ENCODE measurements around the gene IGFBP1. TPM values are rescaled to one million over a fixed set of nuclear protein-coding genes. Genes with fewer than 3 reads are reported as not detected.

Gene IGFBP1
- total RNA-seq, 2 donors from 2014 or later, result not detected

- peak; percentile 20 for TF ChIP-seq CTCF (IDR thresholded peaks at IDR 0.05)
- DNase-seq (ENCODE audit: low spot score), result no peak
- Histone ChIP-seq H3K27me3 (replicated peaks; ENCODE audit: insufficient read depth) (no peaks in the 10 kb centered on the region), H3K9me3 (no peaks in the 10 kb centered on the region), H3K4me1 (ENCODE audit: control insufficient read depth in 1 of 2, low read depth in 2 of 2) (peaks cover 8 to 45% of the 10 kb centered on the region in 2 donors), H3K4me3 (no peak overlapping the region), H3K36me3 (no peaks in the 10 kb centered on the region), H3K27ac (no peak overlapping the region)
- peak; percentile 42 for ATAC-seq (ENCODE audit: insufficient number of reproducible peaks, low FRiP score, low read depth)
Measured at GRCh38 chr7:45924283-45924682, 36.0 kb downstream of the IGFBP1 start.

GRCh38 chr7:45927721-45928120, 39.4 kb downstream of the IGFBP1 start:
- Histone ChIP-seq H3K4me1 (ENCODE audit: control insufficient read depth in 1 of 2, low read depth in 2 of 2) (peaks cover 3 to 21% of the 10 kb centered on the region in 2 donors), H3K27me3 (replicated peaks; ENCODE audit: insufficient read depth) (no peaks in the 10 kb centered on the region), H3K9me3 (no peaks in the 10 kb centered on the region), H3K4me3 (no peak overlapping the region), H3K36me3 (no peaks in the 10 kb centered on the region), H3K27ac (no peak overlapping the region)
- ATAC-seq (ENCODE audit: insufficient number of reproducible peaks, low FRiP score, low read depth) (no peak), DNase-seq (ENCODE audit: low spot score) (no peak)
- no peak for TF ChIP-seq CTCF (IDR thresholded peaks at IDR 0.05)

- no peak for TF ChIP-seq CTCF (IDR thresholded peaks at IDR 0.05)
- no peak overlapping the region for H3K4me3 ChIP-seq
- H3K27me3 ChIP-seq (replicated peaks; ENCODE audit: insufficient read depth), result no peaks in the 10 kb centered on the region
- H3K9me3 ChIP-seq, result no peaks in the 10 kb centered on the region
- no peak overlapping the region for H3K27ac ChIP-seq
- ATAC-seq (ENCODE audit: insufficient number of reproducible peaks, low FRiP score, low read depth) (no peak), DNase-seq (ENCODE audit: low spot score) (no peak)
- H3K36me3 ChIP-seq, result no peaks in the 10 kb centered on the region
- H3K4me1 ChIP-seq (ENCODE audit: control insufficient read depth in 1 of 2, low read depth in 2 of 2), result no peaks in the 10 kb centered on the region
Measured at GRCh38 chr7:45930967-45931366, 42.7 kb downstream of the IGFBP1 start.

GRCh38 chr7:45937301-45937700, 49.0 kb downstream of the IGFBP1 start:
- H3K9me3 ChIP-seq, result no peaks in the 10 kb centered on the region
- ATAC-seq (ENCODE audit: insufficient number of reproducible peaks, low FRiP score, low read depth), result no peak

GRCh38 chr7:45937862-45938261, 49.6 kb downstream of the IGFBP1 start:
- no peaks in the 10 kb centered on the region for H3K36me3 ChIP-seq
- H3K4me1 ChIP-seq (ENCODE audit: control insufficient read depth in 1 of 2, low read depth in 2 of 2), result no peaks in the 10 kb centered on the region
- ATAC-seq (ENCODE audit: insufficient number of reproducible peaks, low FRiP score, low read depth) (no peak), DNase-seq (ENCODE audit: low spot score) (no peak)
- no peaks in the 10 kb centered on the region for H3K27me3 ChIP-seq (replicated peaks; ENCODE audit: insufficient read depth)
- H3K4me3 ChIP-seq, result no peak overlapping the region
- no peaks in the 10 kb centered on the region for H3K9me3 ChIP-seq
- H3K27ac ChIP-seq, result no peak overlapping the region
- no peak for TF ChIP-seq CTCF (IDR thresholded peaks at IDR 0.05)

More at GRCh38 chr7:45937301-45937700, 49.0 kb downstream of the IGFBP1 start:
- no peak overlapping the region for H3K4me3 ChIP-seq
- H3K27me3 ChIP-seq (replicated peaks; ENCODE audit: insufficient read depth), result no peaks in the 10 kb centered on the region
- no peak for TF ChIP-seq CTCF (IDR thresholded peaks at IDR 0.05)
- no peaks in the 10 kb centered on the region for H3K4me1 ChIP-seq (ENCODE audit: control insufficient read depth in 1 of 2, low read depth in 2 of 2)
- H3K27ac ChIP-seq, result no peak overlapping the region
- no peaks in the 10 kb centered on the region for H3K36me3 ChIP-seq
- DNase-seq (ENCODE audit: low spot score), result no peak
